ENCODE data around the gene SUFU. TPM values are rescaled to one million over a fixed set of nuclear protein-coding genes. Genes with fewer than 3 reads are reported as not detected.
A peak's percentile ranks its signal among the peaks of the same experiment; 100 is the strongest.

The SUFU gene
- total RNA-seq, 1 donor from 2014 or later: 29.4 TPM

- no peak overlapping the region for H3K27ac Mint-ChIP-seq
- TF ChIP-seq CTCF (conservative IDR thresholded peaks at IDR 0.05): no peak
- H3K9me3 Mint-ChIP-seq: no peaks in the 10 kb centered on the region
- no peak for DNase-seq (ENCODE audit: extremely low spot score, unreplicated experiment)
- H3K4me3 Mint-ChIP-seq: no peak overlapping the region
- no peaks in the 10 kb centered on the region for H3K27me3 Mint-ChIP-seq
- peaks cover 19% of the 10 kb centered on the region for H3K4me1 Mint-ChIP-seq (ENCODE audit: unreplicated experiment)
- H3K36me3 Mint-ChIP-seq: no peaks in the 10 kb centered on the region
Measured at GRCh38 chr10:102620591-102621442, 117.0 kb downstream of the SUFU start.

- no peaks in the 10 kb centered on the region for H3K9me3 Mint-ChIP-seq
- no peak for TF ChIP-seq CTCF (conservative IDR thresholded peaks at IDR 0.05)
- peaks cover 19% of the 10 kb centered on the region for H3K4me1 Mint-ChIP-seq (ENCODE audit: unreplicated experiment)
- H3K27me3 Mint-ChIP-seq: no peaks in the 10 kb centered on the region
- no peak for DNase-seq (ENCODE audit: extremely low spot score, unreplicated experiment)
- H3K36me3 Mint-ChIP-seq: no peaks in the 10 kb centered on the region
- no peak overlapping the region for H3K4me3 Mint-ChIP-seq
- no peak overlapping the region for H3K27ac Mint-ChIP-seq
Measured at GRCh38 chr10:102621443-102622325, 117.9 kb downstream of the SUFU start.

GRCh38 chr10:102624094-102624493 lies 120.3 kb downstream of the SUFU start:
- H3K4me3 Mint-ChIP-seq: no peak overlapping the region
- H3K27me3 Mint-ChIP-seq: no peaks in the 10 kb centered on the region

GRCh38 chr10:102624751-102625645 lies 121.2 kb downstream of the SUFU start:
- no peak for TF ChIP-seq CTCF (conservative IDR thresholded peaks at IDR 0.05)
- Mint-ChIP-seq H3K27ac (peak overlapping the region; percentile 50), H3K36me3 (peaks cover 5% of the 10 kb centered on the region), H3K9me3 (no peaks in the 10 kb centered on the region), H3K4me3 (no peak overlapping the region), H3K4me1 (ENCODE audit: unreplicated experiment) (peaks cover 40% of the 10 kb centered on the region), H3K27me3 (no peaks in the 10 kb centered on the region)
- no peak for DNase-seq (ENCODE audit: extremely low spot score, unreplicated experiment)

More at GRCh38 chr10:102624094-102624493, 120.3 kb downstream of the SUFU start:
- Mint-ChIP-seq H3K9me3 (no peaks in the 10 kb centered on the region), H3K4me1 (ENCODE audit: unreplicated experiment) (peaks cover 35% of the 10 kb centered on the region), H3K27ac (no peak overlapping the region), H3K36me3 (peaks cover 5% of the 10 kb centered on the region)
- no peak for TF ChIP-seq CTCF (conservative IDR thresholded peaks at IDR 0.05)
- DNase-seq (ENCODE audit: extremely low spot score, unreplicated experiment): no peak

Measured in type B pancreatic cell (in vitro differentiated cells).